Endodermal cell (in vitro differentiated cells): ENCODE results near the gene NRL. TPM values are rescaled to one million over a fixed set of nuclear protein-coding genes. Genes with fewer than 3 reads are reported as not detected.
A peak's percentile ranks its signal among the peaks of the same experiment; 100 is the strongest.

ENCODE experiments used
- DNase-seq: peaks from one replicate; pipeline ENCODE4 v3.0.0-alpha.2; 2017
- H3K27ac ChIP-seq: 2 replicates; pipeline ENCODE4 v1.5.1; 2013; ENCODE audit warnings: mild to moderate bottlenecking, low read depth, low read length, moderate library complexity
- H3K27me3 ChIP-seq: 2 replicates; pipeline ENCODE4 v1.6.1; 2013; ENCODE audit warnings: mild to moderate bottlenecking, low read length, moderate library complexity; ENCODE audit not compliant: insufficient read depth, control insufficient read depth, poor library complexity, severe bottlenecking
- H3K36me3 ChIP-seq: 2 replicates; pipeline ENCODE4 v1.7.0; 2013; ENCODE audit warnings: mild to moderate bottlenecking, low read length, moderate library complexity; ENCODE audit not compliant: control insufficient read depth, insufficient read depth
- H3K4me1 ChIP-seq: one replicate; pipeline ENCODE4 v1.7.0; 2013; ENCODE audit warnings: low read length; ENCODE audit not compliant: control insufficient read depth, insufficient read depth
- H3K4me3 ChIP-seq: 2 replicates; pipeline ENCODE4 v1.5.1; 2013; ENCODE audit warnings: mild to moderate bottlenecking, low read length, moderate library complexity
- H3K9ac ChIP-seq: 2 replicates; pipeline ENCODE4 v1.6.1; 2013; ENCODE audit warnings: mild to moderate bottlenecking, low read length, moderate library complexity; ENCODE audit not compliant: poor library complexity, severe bottlenecking; ENCODE audit errors: extremely low read depth
- H3K9me3 ChIP-seq: 2 replicates; pipeline ENCODE4 v1.6.1; 2013; ENCODE audit warnings: mild to moderate bottlenecking, low read length, moderate library complexity; ENCODE audit not compliant: control insufficient read depth
- H3K27ac Mint-ChIP-seq: 2 replicates; pipeline ENCODE4 v1.8.0; 2020; ENCODE audit warnings: mixed read lengths
- H3K27me3 Mint-ChIP-seq: 2 replicates; pipeline ENCODE4 v1.8.0; 2021; ENCODE audit warnings: mild to moderate bottlenecking, mixed read lengths; ENCODE audit not compliant: insufficient read depth
- H3K36me3 Mint-ChIP-seq: 2 replicates; pipeline ENCODE4 v1.8.0; 2020; ENCODE audit warnings: low read depth, mixed read lengths
- H3K4me1 Mint-ChIP-seq: 2 replicates; pipeline ENCODE4 v1.8.0; 2020; ENCODE audit warnings: mixed read lengths
- H3K4me3 Mint-ChIP-seq: 2 replicates; pipeline ENCODE4 v1.8.0; 2020; ENCODE audit warnings: mild to moderate bottlenecking, moderate library complexity, mixed read lengths
- H3K9me3 Mint-ChIP-seq: 2 replicates; pipeline ENCODE4 v1.8.0; 2020; ENCODE audit warnings: mild to moderate bottlenecking, mixed read lengths
- WGBS, 2 experiments: methylation state at CpG; one replicate each; pipeline versions ENCODE4 v1.1.5 to v1.1.7; 2013; ENCODE audit warnings: missing lambda C conversion rate in 2 of 2, mixed read lengths in 1 of 2; ENCODE audit not compliant: insufficient coverage in 1 of 2, insufficient read length in 1 of 2; 5-methylcytosine and 5-hydroxymethylcytosine counted together
- total RNA-seq, 2 donors: library from RNA; stranded (reverse); fragmentation: NEBNext Ultra II Directional in 1 of 2; extraction: Animal tissue kit (Norgen Biotek cat#: 25700) in 1 of 2; gene quantifications; 2 replicates in 1 of 2; 3 replicates in 1 of 2; pipeline ENCODE4 v1.2.1, GENCODE V29; 2021
- TF ChIP-seq, protein P1 (sequence below): fragments of 200-600 bp; sonication (generic); conservative IDR thresholded peaks from 2 replicates; pipeline ENCODE4 v1.5.0; 2021; ENCODE audit warnings: antibody characterized with exemption, mild to moderate bottlenecking

Gene NRL
- total RNA-seq, 2 donors from 2014 or later = 1.9 TPM

- peak within 1 kb of the TSS; percentile 98 for H3K4me3 ChIP-seq
- peak within 1 kb of the TSS; percentile 99 for H3K4me3 Mint-ChIP-seq
- peak; percentile 100 for DNase-seq
- no peaks in the 10 kb centered on the region for H3K9me3 ChIP-seq
- peak within 1 kb of the TSS; percentile 83 for H3K27ac ChIP-seq
- 0% methylated on average over 50 to 65 of the region's 65 CpGs for WGBS, 2 experiments
- H3K27me3 ChIP-seq = no peaks in the 10 kb centered on the region
- H3K4me1 ChIP-seq = no peaks in the 10 kb centered on the region
- peak within 1 kb of the TSS; percentile 97 for H3K27ac Mint-ChIP-seq
- H3K36me3 ChIP-seq = peaks cover 43% of the 10 kb centered on the region
- H3K9ac ChIP-seq = peak within 1 kb of the TSS; percentile 86
- no peaks in the 10 kb centered on the region for H3K27me3 Mint-ChIP-seq
- no peaks in the 10 kb centered on the region for H3K9me3 Mint-ChIP-seq
- peaks cover 29% of the 10 kb centered on the region for H3K4me1 Mint-ChIP-seq
- H3K36me3 Mint-ChIP-seq = peaks cover 35% of the 10 kb centered on the region
- TF ChIP-seq, protein P1, sequence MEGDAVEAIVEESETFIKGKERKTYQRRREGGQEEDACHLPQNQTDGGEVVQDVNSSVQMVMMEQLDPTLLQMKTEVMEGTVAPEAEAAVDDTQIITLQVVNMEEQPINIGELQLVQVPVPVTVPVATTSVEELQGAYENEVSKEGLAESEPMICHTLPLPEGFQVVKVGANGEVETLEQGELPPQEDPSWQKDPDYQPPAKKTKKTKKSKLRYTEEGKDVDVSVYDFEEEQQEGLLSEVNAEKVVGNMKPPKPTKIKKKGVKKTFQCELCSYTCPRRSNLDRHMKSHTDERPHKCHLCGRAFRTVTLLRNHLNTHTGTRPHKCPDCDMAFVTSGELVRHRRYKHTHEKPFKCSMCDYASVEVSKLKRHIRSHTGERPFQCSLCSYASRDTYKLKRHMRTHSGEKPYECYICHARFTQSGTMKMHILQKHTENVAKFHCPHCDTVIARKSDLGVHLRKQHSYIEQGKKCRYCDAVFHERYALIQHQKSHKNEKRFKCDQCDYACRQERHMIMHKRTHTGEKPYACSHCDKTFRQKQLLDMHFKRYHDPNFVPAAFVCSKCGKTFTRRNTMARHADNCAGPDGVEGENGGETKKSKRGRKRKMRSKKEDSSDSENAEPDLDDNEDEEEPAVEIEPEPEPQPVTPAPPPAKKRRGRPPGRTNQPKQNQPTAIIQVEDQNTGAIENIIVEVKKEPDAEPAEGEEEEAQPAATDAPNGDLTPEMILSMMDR = peak; percentile 70
Observed at GRCh38 chr14:24141097-24141880, 26.5 kb upstream of the NRL start, which contains the start of gene EMC9. Gene EMC9 (minus strand): TSS chr14:24141591. CDS start chr14:24141304, 287 bp downstream.

- WGBS, 2 experiments = 95% methylated on average over 9 of the region's 9 CpGs; no CpG with 5 or more reads in 1 of the 2 experiments
- H3K4me3 ChIP-seq = peak overlapping the region; percentile 98
- H3K9me3 Mint-ChIP-seq = no peaks in the 10 kb centered on the region
- H3K36me3 Mint-ChIP-seq = peaks cover 33% of the 10 kb centered on the region
- no peaks in the 10 kb centered on the region for H3K27me3 ChIP-seq
- peaks cover 20% of the 10 kb centered on the region for H3K4me1 Mint-ChIP-seq
- TF ChIP-seq, protein P1 = peak; percentile 46
- peak overlapping the region; percentile 99 for H3K4me3 Mint-ChIP-seq
- H3K27ac Mint-ChIP-seq = no peak overlapping the region
- no peaks in the 10 kb centered on the region for H3K4me1 ChIP-seq
- no peak overlapping the region for H3K9ac ChIP-seq
- DNase-seq = no peak
- H3K27me3 Mint-ChIP-seq = no peaks in the 10 kb centered on the region
- H3K27ac ChIP-seq = no peak overlapping the region
- H3K36me3 ChIP-seq = peaks cover 37% of the 10 kb centered on the region
- no peaks in the 10 kb centered on the region for H3K9me3 ChIP-seq
Observed at GRCh38 chr14:24139272-24139934, 24.7 kb upstream of the NRL start.

GRCh38 chr14:24138396-24139271, 23.9 kb upstream of the NRL start:
- WGBS, 2 experiments = 93 to 94% methylated on average over 8 to 13 of the region's 13 CpGs
- TF ChIP-seq, protein P1 = no peak
- Histone ChIP-seq H3K36me3 (peaks cover 29% of the 10 kb centered on the region), H3K27ac (no peak overlapping the region), H3K27me3 (no peaks in the 10 kb centered on the region), H3K4me3 (no peak overlapping the region), H3K9me3 (no peaks in the 10 kb centered on the region), H3K9ac (no peak overlapping the region), H3K4me1 (no peaks in the 10 kb centered on the region)
- Mint-ChIP-seq H3K4me3 (peak overlapping the region; percentile 99), H3K27ac (no peak overlapping the region), H3K9me3 (no peaks in the 10 kb centered on the region), H3K27me3 (no peaks in the 10 kb centered on the region), H3K36me3 (peaks cover 28% of the 10 kb centered on the region), H3K4me1 (peaks cover 20% of the 10 kb centered on the region)
- no peak for DNase-seq
